GM19397 (cell line): Measurements from ENCODE around the gene NDUFAF7.
"Not testable (repeated sequence)": the region's sequence is repeated elsewhere in the genome, so short reads cannot be mapped to it uniquely, and the experiment has no call there.

Experiments
- ATAC-seq: cut with Tn5 transposase; IDR thresholded peaks from one replicate; pipeline ENCODE4 v1.9.1; 2021; ENCODE audit warnings: mild to moderate bottlenecking, moderate library complexity; ENCODE audit not compliant: unreplicated experiment

NDUFAF7 gene

GRCh38 chr2:37211939-37212338 lies 19.5 kb upstream of the NDUFAF7 start:
- ATAC-seq: no peak

- no peak for ATAC-seq
Measured at GRCh38 chr2:37215250-37215649, 16.2 kb upstream of the NDUFAF7 start.

- no peak for ATAC-seq
Measured at GRCh38 chr2:37219046-37219445, 12.4 kb upstream of the NDUFAF7 start.

- no peak for ATAC-seq
Measured at GRCh38 chr2:37223131-37223530, 8.3 kb upstream of the NDUFAF7 start.

GRCh38 chr2:37224063-37224462 lies 7.4 kb upstream of the NDUFAF7 start:
- ATAC-seq: no peak

- ATAC-seq: not testable (repeated sequence)
Measured at GRCh38 chr2:37225129-37225528, 6.3 kb upstream of the NDUFAF7 start.

- no peak for ATAC-seq
Measured at GRCh38 chr2:37226863-37227262, 4.6 kb upstream of the NDUFAF7 start.

- no peak for ATAC-seq
Measured at GRCh38 chr2:37228788-37229187, 2.7 kb upstream of the NDUFAF7 start.

GRCh38 chr2:37230581-37230980 lies 877 bp upstream of the NDUFAF7 start:
- ATAC-seq: no peak

GRCh38 chr2:37232131-37232933 lies 874 bp downstream of the NDUFAF7 start:
- no peak for ATAC-seq

- ATAC-seq: no peak
Measured at GRCh38 chr2:37243435-37243834, 12.0 kb downstream of the NDUFAF7 start.

GRCh38 chr2:37244017-37244416 lies 12.6 kb downstream of the NDUFAF7 start:
- no peak for ATAC-seq

GRCh38 chr2:37244755-37245154 lies 13.3 kb downstream of the NDUFAF7 start:
- no peak for ATAC-seq

- no peak for ATAC-seq
Measured at GRCh38 chr2:37246205-37246604, 14.7 kb downstream of the NDUFAF7 start.

- ATAC-seq: no peak
Measured at GRCh38 chr2:37250869-37251740, 19.6 kb downstream of the NDUFAF7 start.

GRCh38 chr2:37262522-37262921 lies 31.1 kb downstream of the NDUFAF7 start:
- ATAC-seq: no peak

- ATAC-seq: no peak
Measured at GRCh38 chr2:37263839-37264238, 32.4 kb downstream of the NDUFAF7 start.

- no peak for ATAC-seq
Measured at GRCh38 chr2:37267685-37268084, 36.2 kb downstream of the NDUFAF7 start.

GRCh38 chr2:37268111-37268510 lies 36.7 kb downstream of the NDUFAF7 start:
- no peak for ATAC-seq

GRCh38 chr2:37271376-37272067 lies 40.1 kb downstream of the NDUFAF7 start:
- no peak for ATAC-seq

- no peak for ATAC-seq
Measured at GRCh38 chr2:37274359-37274965, 43.0 kb downstream of the NDUFAF7 start.
